Skeletal muscle tissue (tissue), 4 donors: ENCODE data around the gene PITPNM1. TPM values are rescaled to one million over a fixed set of nuclear protein-coding genes. Genes with fewer than 3 reads are reported as not detected.

Experiments
- H3K27ac ChIP-seq: one replicate; pipeline ENCODE4 v1.7.0; 2013; ENCODE audit warnings: mild to moderate bottlenecking, low read depth, low read length, inconsistent platforms
- H3K27me3 ChIP-seq, 3 donors: one replicate each; pipeline ENCODE4 v1.7.0; 2013; ENCODE audit warnings: low read length in 3 of 3; ENCODE audit not compliant: control insufficient read depth in 3 of 3, insufficient read depth in 3 of 3
- H3K36me3 ChIP-seq, 3 donors: one replicate each; pipeline ENCODE4 v1.7.0; 2013; ENCODE audit warnings: low read length in 3 of 3; ENCODE audit not compliant: control insufficient read depth in 3 of 3, insufficient read depth in 3 of 3
- H3K4me1 ChIP-seq, 3 donors: one replicate each; pipeline ENCODE4 v1.7.0; 2013; ENCODE audit warnings: low read length in 3 of 3, mild to moderate bottlenecking in 3 of 3; ENCODE audit not compliant: control insufficient read depth in 3 of 3, insufficient read depth in 3 of 3
- H3K4me3 ChIP-seq, 3 donors: one replicate each; pipeline ENCODE4 v1.7.0; 2013; ENCODE audit warnings: low read length in 3 of 3
- H3K9ac ChIP-seq, 3 donors: one replicate each; pipeline ENCODE4 v1.7.0; 2013; ENCODE audit warnings: low read length in 3 of 3, mild to moderate bottlenecking in 3 of 3, moderate library complexity in 2 of 3, low read depth in 1 of 3
- H3K9me3 ChIP-seq, 3 donors: one replicate each; pipeline ENCODE4 v1.7.0; 2013; ENCODE audit warnings: low read length in 3 of 3; ENCODE audit not compliant: control insufficient read depth in 3 of 3
- total RNA-seq: library from RNA; depleted of rRNA; stranded (reverse); fragments of >200 nt; gene quantifications from one replicate; pipeline ENCODE4 v1.2.3, GENCODE V29; 2014
- donor health status: Osteomylitis.

PITPNM1 gene
- total RNA-seq, 1 donor from 2014 or later, result 5.7 TPM

GRCh38 chr11:67524480-67524808 is 19.3 kb upstream of the PITPNM1 start:
- H3K27me3 ChIP-seq, result peaks cover 0 to 18% (median 15%) of the 10 kb centered on the region in 3 donors
- H3K27ac ChIP-seq, result no peak overlapping the region
- H3K36me3 ChIP-seq, result no peaks in the 10 kb centered on the region
- H3K9ac ChIP-seq, result no peak overlapping the region
- no peaks in the 10 kb centered on the region for H3K4me1 ChIP-seq
- no peak overlapping the region for H3K4me3 ChIP-seq
- H3K9me3 ChIP-seq, result no peaks in the 10 kb centered on the region

GRCh38 chr11:67523556-67524479 is 18.7 kb upstream of the PITPNM1 start:
- H3K4me3 ChIP-seq, result no peak overlapping the region
- H3K36me3 ChIP-seq, result no peaks in the 10 kb centered on the region
- H3K27ac ChIP-seq, result no peak overlapping the region
- H3K9ac ChIP-seq, result no peak overlapping the region
- peaks cover 0 to 18% (median 14%) of the 10 kb centered on the region in 3 donors for H3K27me3 ChIP-seq
- no peaks in the 10 kb centered on the region for H3K9me3 ChIP-seq
- H3K4me1 ChIP-seq, result no peaks in the 10 kb centered on the region

- H3K27me3 ChIP-seq, result peaks cover 0 to 18% (median 14%) of the 10 kb centered on the region in 3 donors
- H3K9ac ChIP-seq, result no peak within 1 kb of the TSS
- no peaks in the 10 kb centered on the region for H3K4me1 ChIP-seq
- no peaks in the 10 kb centered on the region for H3K9me3 ChIP-seq
- H3K36me3 ChIP-seq, result no peaks in the 10 kb centered on the region
- no peak within 1 kb of the TSS for H3K27ac ChIP-seq
- no peak within 1 kb of the TSS for H3K4me3 ChIP-seq
Observed at GRCh38 chr11:67522844-67523555, 17.8 kb upstream of the PITPNM1 start, which contains the start of gene CABP2. TSS of gene CABP2 (minus strand) at chr11:67523446. CDS start at chr11:67523326, 120 bp downstream.

GRCh38 chr11:67522338-67522737 is 17.2 kb upstream of the PITPNM1 start:
- Histone ChIP-seq H3K9me3 (no peaks in the 10 kb centered on the region), H3K4me1 (no peaks in the 10 kb centered on the region), H3K36me3 (no peaks in the 10 kb centered on the region), H3K9ac (no peak overlapping the region), H3K27ac (no peak overlapping the region), H3K27me3 (peaks cover 0 to 18% (median 14%) of the 10 kb centered on the region in 3 donors), H3K4me3 (no peak overlapping the region)

- Histone ChIP-seq H3K9me3 (no peaks in the 10 kb centered on the region), H3K27me3 (peaks cover 0 to 20% (median 14%) of the 10 kb centered on the region in 3 donors), H3K36me3 (no peaks in the 10 kb centered on the region), H3K9ac (no peak overlapping the region), H3K4me1 (no peaks in the 10 kb centered on the region), H3K27ac (no peak overlapping the region), H3K4me3 (no peak overlapping the region)
Observed at GRCh38 chr11:67521924-67522323, 16.8 kb upstream of the PITPNM1 start.

- H3K27ac ChIP-seq, result no peak overlapping the region
- no peak overlapping the region for H3K9ac ChIP-seq
- H3K4me3 ChIP-seq, result no peak overlapping the region
- no peaks in the 10 kb centered on the region for H3K36me3 ChIP-seq
- no peaks in the 10 kb centered on the region for H3K4me1 ChIP-seq
- peaks cover 0 to 14% (median 14%) of the 10 kb centered on the region in 3 donors for H3K27me3 ChIP-seq
- no peaks in the 10 kb centered on the region for H3K9me3 ChIP-seq
Observed at GRCh38 chr11:67520856-67521824, 16.0 kb upstream of the PITPNM1 start.

GRCh38 chr11:67519726-67520125 is 14.6 kb upstream of the PITPNM1 start:
- H3K27ac ChIP-seq, result no peak overlapping the region
- H3K27me3 ChIP-seq, result peaks cover 0 to 14% (median 12%) of the 10 kb centered on the region in 3 donors
- no peaks in the 10 kb centered on the region for H3K4me1 ChIP-seq

GRCh38 chr11:67517784-67518552 is 12.8 kb upstream of the PITPNM1 start:
- no peak overlapping the region for H3K27ac ChIP-seq
- H3K4me3 ChIP-seq, result no peak overlapping the region
- no peaks in the 10 kb centered on the region for H3K4me1 ChIP-seq
- H3K27me3 ChIP-seq, result peaks cover 0 to 5% (median 3%) of the 10 kb centered on the region in 3 donors
- no peaks in the 10 kb centered on the region for H3K36me3 ChIP-seq
- no peaks in the 10 kb centered on the region for H3K9me3 ChIP-seq
- H3K9ac ChIP-seq, result no peak overlapping the region

More at GRCh38 chr11:67519726-67520125, 14.6 kb upstream of the PITPNM1 start:
- no peaks in the 10 kb centered on the region for H3K36me3 ChIP-seq
- H3K9ac ChIP-seq, result no peak overlapping the region
- H3K9me3 ChIP-seq, result no peaks in the 10 kb centered on the region
- H3K4me3 ChIP-seq, result no peak overlapping the region

- H3K9ac ChIP-seq, result no peak overlapping the region
- H3K36me3 ChIP-seq, result no peaks in the 10 kb centered on the region
- no peak overlapping the region for H3K27ac ChIP-seq
- H3K4me3 ChIP-seq, result no peak overlapping the region
- no peaks in the 10 kb centered on the region for H3K4me1 ChIP-seq
- H3K9me3 ChIP-seq, result no peaks in the 10 kb centered on the region
- H3K27me3 ChIP-seq, result peaks cover 0 to 5% (median 3%) of the 10 kb centered on the region in 3 donors
Observed at GRCh38 chr11:67516806-67517205, 11.6 kb upstream of the PITPNM1 start.
